ENCODE measurements around the gene USP51.
A peak's percentile ranks its signal among the peaks of the same experiment; 100 is the strongest.
"Not testable (repeated sequence)": the region's sequence is repeated elsewhere in the genome, so short reads cannot be mapped to it uniquely, and the experiment has no call there.

USP51 gene

DNA sequence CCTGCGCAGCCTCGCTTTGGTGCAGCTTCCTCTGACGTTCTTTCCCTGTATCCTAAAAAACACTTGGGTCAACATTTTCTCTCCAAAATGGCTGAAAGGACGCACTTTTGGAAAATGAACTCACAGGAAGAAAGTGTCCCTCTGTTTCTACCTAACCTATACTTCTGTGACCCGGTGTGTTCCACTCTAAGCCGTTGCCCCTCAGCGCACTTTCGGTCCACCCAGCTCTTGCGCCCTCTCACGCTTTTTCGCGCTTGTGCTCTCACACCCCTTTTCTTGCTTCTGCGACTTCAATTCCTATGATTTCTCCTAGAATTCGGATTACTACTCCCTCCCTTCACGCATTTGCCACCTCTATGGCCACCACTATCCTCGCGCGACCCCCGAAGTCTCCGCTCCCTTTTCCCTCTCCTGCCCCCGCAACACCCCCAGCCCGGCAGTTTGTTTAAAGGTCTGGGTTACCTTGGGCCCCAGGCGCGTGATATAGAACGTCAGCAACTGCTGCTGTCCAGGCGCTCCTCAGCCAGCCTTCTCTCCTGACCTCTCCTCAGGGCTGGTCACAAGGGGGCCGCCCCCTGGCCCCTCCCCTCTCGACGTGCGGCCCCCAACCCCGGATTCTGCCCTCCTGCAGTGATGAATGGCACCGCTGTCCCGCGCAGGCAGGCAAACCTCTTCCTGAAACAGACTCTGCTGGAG lies at the start of gene USP51:
TSS of gene USP51 (minus strand) at position 535 of the 696 bp plus-strand sequence. CDS start 909 bp downstream, outside the sequence.
- peak; percentile 49 for DNase-seq

DNA sequence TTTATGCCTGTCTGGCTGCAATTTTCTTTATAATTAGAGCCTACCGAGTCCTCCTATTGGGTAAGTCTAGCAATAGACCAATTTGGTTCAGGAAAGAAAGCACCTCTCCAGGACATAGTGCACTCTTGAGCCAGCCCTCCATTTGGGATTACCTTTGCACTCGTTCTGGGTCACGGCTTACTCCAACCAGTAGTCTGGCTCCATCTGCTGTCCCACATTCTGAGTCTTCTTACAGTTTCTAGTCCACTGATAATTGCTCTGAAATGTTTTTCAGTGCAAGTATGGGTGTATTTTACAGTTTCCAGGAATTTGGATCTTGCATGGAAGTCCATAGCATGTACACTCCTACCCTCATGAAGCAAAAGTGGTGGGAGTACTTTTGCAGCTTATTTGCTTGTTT lies 34.8 kb upstream of the USP51 start:
- no peak for DNase-seq

- DNase-seq = no peak
Observed at GRCh38 chrX:55523356-55523755, 33.7 kb upstream of the USP51 start.

DNA sequence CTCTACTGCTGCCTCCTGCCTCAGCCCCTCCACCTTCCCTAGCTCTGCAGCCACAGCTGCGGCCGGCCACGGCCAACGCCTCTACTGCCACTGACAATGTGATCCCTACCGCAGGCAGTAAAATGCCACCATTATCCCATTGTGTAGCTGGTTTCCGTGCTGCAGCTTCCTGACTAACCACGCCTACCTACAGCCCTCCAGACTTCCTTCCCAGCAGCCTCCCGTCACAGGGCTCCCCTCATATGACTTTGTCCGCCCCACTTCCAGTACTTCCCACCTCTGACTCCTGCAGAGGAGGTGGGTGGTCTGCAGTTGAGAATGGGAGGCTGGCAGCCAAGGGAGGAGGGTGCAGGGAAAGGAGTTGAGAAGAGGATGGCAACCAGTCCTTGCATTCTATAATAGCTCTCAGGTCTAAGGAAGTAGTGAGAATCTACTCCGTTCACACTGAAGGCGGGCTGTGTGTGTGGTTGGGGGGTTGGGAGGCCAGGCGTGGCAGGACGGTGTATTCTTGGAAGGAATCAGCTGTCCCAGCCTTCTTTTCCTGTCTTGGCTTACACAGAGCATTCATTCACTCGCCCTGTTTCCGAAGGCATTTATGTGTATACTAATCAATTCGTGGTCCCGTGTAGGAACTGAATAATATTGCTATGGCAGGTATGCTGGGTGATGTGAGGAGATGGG lies 33.1 kb upstream of the USP51 start:
- DNase-seq = no peak

DNA sequence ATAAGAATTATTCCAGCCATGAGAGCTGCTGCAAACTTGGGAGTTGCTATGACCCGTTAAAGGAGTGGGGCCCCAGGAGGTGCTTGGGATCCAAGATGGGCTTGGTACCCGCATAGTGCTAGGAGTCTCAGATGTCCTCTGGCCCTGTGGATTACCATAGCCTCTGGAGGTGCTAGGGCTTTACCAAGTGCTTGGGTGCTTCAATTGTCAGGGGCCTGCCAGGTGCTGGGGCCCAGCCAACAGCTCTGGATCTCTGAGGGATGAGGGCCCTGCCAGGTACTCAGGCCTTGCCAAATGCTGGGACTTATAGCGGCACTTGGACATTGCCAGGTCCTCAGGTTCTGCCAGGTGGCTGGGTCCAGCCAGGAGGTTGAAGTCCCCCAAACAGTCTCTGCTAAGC lies 32.0 kb upstream of the USP51 start:
- no peak for DNase-seq

DNA sequence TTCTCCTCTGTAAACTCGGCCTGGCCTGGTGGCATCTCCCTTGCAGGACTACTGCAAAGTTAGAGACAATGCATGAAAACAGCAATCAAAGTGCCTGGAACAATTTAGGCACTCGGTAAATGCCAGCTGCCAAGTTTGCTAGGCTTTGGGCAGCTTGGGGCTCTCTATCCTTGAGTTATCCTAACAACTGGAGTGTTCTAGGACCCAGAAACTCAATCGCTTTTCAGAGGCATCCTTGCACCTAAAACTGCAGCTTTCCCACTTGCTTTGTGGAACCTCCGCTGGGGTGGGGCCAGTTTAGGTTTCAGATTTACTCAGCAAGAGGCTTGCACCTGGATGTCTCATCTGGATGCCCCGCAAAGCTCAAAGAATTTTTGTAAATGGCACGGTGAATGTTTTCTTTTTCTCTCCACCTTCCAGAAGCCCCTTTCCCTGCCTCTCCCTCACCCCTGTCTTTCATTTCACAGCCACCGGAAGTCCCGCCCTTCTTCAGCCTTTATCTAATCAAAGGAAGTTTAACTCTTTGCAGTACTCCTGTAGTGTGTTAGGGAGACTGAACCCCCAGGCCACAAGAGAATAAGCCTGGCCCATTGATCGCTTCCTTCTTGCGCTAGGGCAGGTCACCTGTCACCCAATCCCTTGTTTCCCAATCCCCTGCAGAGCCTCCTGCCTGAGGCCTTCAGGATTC lies 27.3 kb upstream of the USP51 start:
- DNase-seq = not testable (repeated sequence)

DNA sequence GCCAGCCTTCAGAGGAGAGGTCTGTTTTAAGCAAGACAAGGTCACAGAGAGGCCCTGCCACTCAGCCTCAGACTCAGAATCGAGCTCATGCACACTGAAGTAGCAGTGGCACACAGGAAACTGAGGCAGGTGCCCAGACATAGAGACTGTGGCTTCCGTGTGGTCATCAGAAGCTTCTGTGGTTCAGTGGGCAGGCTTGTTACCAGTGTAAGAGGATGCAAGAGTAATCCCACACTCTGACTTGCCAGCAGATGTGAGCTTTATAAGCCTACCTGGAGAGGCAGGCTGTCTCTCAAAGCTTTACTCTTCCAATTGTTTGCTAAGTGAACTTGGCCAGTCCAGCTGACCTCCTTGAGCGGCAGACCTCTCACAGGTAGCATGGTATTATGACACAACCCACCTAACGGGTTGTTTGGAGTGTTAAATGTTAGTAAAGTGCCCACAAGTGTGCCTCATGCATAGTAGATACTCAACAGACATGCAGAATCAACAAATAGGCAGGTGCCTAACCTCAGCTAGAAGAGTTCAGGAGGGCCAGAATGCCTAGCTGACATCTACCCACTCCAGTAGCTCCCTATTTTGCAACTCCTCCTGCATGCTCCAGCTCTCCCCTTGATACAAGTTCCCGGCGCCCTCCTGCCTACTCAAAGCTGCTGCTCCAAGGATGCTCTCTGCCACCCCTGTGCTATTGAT lies 23.5 kb upstream of the USP51 start:
- DNase-seq = not testable (repeated sequence)

- not testable (repeated sequence) for DNase-seq
Observed at GRCh38 chrX:55508410-55509152, 18.9 kb upstream of the USP51 start.

DNA sequence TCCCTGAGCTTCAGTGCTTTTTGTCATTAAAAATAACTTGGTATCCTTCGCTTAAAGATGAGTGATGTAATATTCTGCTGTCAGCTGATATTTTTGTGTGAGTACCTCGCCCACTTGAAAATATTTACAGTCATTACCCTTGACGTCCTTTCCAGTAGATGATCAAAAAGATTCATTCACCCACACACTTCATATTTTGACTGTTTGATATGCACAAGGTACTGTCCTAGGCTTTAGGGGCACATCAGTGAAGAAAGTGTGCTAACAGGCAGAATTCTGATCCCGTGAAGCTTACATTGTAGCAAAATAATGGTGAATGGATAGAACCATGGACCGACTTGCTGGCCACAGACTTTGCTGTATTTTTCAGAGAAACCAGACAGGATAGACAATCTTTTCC lies 18.1 kb upstream of the USP51 start:
- not testable (repeated sequence) for DNase-seq

GRCh38 chrX:55507010-55507409 lies 17.4 kb upstream of the USP51 start:
- not testable (repeated sequence) for DNase-seq

GRCh38 chrX:55490974-55491373 lies 1.3 kb upstream of the USP51 start:
- peak; percentile 2 for DNase-seq

DNA sequence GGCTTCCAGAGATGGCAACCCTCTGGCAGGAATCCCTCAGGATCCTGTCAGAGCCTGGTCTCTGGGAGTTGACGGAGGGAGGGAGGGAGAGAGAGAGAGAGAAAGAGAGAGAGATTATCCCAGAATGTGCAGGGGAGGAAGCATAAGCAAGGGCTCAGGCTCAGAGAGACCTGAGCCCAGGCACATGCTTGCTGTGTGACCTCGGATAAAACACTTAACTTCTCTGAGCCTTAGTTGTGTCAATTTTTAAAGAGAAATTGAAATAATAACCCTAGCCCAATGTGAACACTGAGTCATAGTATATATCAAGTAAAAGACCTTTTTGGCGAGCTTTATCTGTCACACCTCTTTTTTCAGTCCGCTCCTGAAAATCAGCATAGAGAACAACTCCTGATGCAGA lies 473 bp upstream of the USP51 start:
- no peak for DNase-seq

- DNase-seq = peak; percentile 74
Observed at GRCh38 chrX:55488593-55489313, 895 bp downstream of the USP51 start.

DNA sequence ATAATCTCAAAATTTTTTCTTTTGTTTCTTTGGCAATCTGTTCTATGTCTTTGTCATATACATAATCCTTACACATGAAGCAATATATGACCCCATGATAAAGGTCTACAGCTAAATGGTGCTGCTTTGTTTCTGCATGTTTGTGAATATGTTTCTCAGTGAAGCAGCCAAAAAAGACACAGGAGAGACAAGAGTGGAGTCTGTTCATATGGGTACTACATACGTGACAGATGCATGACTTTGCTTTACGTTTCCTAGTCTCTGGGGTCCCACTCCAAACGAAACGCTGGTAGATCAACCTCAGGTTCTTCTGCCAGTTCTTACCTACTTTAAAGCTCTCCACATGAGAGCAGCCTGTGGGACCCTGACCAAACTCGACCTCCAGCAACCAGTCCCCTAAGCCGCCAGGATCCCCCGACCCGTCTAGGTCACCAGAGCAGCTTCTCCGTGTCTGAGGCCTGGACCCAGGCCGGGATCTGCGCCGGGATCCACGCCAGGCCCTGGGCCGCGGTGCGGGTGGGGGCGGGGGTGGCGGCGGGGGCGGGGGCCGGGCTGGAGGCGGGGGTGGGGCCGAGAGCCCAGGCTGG lies 1.5 kb downstream of the USP51 start:
- DNase-seq = no peak

DNA sequence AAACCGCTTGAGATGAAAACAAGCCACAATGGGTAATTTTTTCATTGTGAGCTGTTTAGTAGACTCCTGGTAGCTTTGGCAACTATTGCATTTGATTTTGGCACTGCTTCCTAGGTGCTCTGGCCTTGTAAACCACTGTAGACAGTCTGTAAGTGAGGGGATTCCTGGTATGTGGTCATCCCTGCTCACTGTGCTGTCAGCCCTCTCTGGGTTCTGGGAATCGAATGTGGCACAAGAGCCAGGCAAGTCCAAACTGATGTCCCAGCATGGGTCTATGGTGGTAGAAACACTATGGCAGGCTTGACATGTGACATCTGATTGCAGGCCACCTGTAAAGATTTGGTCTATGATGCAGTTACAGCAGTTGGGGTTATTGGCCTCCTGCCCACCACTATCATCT lies 2.5 kb downstream of the USP51 start:
- DNase-seq = no peak

DNA sequence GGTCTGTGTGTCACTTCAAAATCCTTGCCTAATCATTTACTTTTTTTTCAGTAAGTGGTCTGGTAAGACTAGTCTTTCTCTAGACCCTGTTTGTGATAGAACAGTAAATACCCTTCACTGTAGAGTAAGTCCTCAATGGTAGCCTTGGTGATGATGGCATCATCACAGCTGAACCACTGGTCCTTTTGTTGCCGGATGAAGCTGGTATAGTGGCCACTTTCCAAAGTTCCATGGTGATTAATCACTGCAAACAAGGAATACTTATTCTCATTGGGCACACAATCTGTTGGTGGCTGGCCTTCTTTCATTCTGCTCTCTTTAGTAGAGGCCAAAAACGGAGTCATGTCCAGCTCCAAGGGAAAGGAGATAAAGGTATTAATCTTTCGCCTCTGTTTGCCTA lies 2.9 kb downstream of the USP51 start:
- DNase-seq = no peak

- DNase-seq = no peak
Observed at GRCh38 chrX:55484948-55485347, 4.7 kb downstream of the USP51 start.

DNA sequence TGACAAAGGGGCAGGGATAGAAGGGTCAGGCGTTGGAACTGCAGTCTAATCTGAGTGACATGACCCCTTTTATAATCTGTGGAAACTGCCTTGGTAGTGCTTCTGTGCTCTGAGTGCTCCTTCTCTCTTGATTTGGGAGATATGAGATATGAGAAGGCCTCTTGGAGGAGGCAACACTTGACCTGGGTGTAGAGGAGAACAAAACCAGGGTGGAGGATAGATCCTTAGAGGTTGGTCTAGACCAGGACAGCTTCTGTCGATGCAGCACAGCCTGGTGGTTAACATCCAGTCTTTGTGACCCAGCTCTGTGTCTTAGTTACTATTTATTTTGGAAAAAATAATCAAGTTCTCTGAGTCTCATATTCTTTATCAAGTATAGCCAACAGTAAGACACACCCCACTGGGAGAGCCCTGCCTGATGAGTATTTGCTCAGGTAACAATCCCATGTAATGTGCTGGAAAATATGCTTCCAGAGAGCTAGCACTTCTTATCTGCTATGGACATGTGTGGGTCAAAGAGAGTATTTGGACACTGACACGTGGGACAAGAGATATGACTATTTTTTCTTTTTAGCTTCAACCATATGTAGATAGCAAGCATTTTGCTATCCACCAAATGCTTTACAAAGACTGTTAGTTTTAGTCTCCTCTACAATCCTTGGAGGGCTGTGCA lies 9.1 kb downstream of the USP51 start:
- peak; percentile 0 for DNase-seq

DNA sequence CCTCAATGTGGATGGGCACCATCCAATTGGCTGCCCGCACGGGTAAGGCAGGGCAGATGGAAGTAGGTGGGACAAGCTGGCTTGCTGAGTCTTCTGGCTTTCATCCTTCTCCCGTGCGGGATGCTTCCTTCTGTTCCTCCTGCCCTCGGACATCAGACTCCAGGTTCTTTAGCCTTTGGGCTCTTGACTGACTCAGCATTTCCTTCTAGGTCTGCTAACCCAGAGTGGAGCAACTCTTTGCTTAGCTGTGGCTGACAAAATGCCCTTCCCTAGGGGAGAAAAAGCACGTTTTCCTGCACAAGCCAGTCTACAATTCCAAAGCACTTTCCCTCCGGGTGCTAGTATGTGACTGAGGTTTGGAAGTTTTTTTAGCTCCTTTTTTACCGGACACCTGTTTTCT lies 9.7 kb downstream of the USP51 start:
- not testable (repeated sequence) for DNase-seq

GRCh38 chrX:55465791-55466190 lies 23.9 kb downstream of the USP51 start:
- not testable (repeated sequence) for DNase-seq

- not testable (repeated sequence) for DNase-seq
Observed at GRCh38 chrX:55465108-55465507, 24.5 kb downstream of the USP51 start.

All from CD4-positive, alpha-beta T cell treated with Interleukin-6 for 4 hours (primary cell).